SIG-M5 (cell line): ENCODE results near the gene PPP2R2C.

Experiments
- DNase-seq: peaks from one replicate; lab custom pipeline; 2025; lab: John Stamatoyannopoulos, UW

The PPP2R2C gene

DNA sequence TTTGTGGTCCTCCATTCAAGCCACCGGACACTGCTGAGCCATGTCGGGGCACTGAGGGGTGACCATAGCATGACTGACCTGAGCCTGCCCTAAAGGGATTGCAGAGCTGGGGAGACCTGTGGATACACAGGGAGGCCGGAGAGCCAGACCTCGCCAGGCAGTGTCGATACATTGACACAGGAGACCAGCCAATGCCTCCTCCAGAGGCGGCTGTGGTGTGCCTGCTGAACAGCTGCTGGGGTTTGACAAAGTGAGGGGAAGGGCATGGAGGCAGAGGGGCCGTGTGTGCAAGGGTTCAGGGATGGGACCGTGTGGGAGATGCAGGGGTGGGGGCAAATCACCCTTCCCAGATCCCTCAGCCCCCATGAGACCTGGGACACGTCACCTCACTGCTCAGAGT lies 48.0 kb downstream of the PPP2R2C start:
- no peak for DNase-seq

DNA sequence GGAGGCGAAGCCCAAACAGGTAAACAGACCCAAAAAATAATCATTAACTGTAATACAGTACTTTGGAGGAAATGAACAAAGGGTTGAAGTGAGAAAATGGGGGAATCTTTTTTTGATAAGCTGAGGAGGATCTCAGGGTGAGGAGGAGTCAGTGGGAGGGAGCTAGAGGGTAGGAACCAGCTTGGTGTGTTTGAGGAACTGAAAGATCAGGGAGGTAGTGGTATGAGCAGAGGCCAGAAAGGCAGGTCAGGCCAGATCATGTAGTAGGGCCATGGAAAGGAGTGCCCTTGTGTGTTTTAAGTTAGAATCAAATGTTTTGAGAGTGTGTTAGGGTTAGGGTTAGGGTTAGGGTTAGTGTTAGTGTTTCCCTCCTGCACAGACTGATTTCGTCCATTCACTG lies 48.8 kb downstream of the PPP2R2C start:
- no peak for DNase-seq

DNA sequence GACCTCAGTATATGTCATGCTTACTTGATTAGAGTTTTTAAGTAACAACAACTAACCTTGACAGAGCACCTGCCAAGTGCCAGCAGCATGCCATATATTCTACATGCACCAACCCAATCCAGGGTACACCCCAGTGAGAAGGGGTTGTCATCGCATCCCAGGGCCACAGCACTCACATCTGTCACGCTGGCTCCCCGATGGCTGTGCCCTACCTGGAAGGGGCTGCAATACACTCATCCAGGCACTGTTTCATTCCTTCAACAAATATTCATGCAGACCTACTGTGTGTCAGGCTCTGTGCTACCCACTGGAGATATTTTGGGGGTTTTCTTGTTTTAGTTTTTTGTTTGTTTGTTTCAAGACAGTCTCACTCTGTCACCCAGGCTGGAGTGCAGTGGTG lies 49.5 kb downstream of the PPP2R2C start:
- DNase-seq: no peak

DNA sequence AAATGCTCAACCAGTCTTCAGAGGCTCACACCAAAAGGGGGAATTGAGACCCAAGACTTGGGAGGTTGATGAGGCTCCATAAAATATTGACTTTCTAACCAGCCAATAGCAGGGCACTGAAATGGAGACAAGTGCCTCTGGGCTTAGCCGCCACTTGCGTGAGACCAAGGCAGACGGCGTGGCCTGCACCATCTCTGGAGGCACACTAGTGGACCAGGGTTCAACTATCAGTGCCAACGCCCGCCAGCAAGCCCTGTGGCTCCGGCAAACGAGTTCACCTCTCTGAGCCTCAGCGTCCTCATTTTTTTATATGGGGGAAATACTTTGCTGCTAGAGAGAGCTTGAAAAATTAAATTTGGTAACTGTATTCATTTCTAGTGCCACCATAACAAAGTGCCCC lies 50.3 kb downstream of the PPP2R2C start:
- no peak for DNase-seq

DNA sequence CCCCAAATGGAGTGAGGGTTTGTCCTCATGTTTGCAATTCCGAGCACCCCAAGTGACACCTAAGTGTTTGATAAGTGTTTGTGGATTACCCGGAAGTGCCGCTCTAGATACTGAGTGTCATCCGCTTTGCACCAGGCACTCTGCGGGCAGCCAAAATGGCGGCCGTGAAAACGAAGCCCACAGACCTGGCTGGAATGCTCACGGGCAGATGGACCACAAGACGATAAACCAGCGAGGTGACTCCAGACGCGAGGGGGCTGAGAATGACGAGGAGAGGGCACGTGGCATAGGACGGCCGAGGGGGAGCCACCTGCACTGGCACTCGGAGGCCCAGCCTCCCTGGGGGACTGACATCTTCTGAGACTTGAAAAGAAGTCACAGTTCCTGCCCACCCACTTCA lies 51.0 kb downstream of the PPP2R2C start:
- no peak for DNase-seq

DNA sequence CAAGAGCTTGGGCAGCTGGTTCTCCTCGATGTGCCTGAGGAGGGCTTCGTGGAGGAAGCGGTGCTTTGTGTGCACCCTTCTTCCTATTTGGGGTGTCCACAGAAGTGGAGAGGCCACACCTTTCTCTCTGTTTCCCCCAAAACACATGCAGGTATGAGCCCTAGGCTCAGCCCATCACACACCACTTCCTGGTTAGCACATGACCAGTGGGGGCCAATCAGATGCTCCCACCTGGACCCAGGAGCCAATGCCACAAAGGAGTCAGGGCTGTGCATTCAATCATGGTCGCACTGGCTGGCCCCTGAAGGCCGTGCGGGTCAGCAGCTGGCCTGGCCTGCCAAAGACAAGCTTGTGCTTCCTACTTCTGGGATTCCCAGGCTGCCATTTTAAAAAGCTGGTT lies 51.4 kb downstream of the PPP2R2C start:
- DNase-seq: no peak

DNA sequence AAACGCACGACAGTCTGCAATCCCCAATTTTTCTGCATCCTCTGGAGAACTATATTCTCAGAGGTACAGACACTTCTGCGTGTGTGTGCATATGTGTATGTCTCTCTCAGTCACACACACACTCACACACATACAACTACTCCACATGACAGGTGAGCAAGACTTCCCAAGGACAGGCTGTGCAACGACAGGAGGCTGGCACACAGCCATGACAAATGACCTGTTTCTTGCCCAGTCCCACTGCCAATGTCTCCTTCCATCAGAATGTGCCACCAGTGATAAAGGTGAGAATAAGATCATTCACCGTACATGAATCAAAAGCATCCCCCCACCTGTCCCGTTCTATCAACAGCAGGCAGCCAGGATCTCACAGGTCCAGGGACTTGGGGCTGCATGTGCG lies 52.4 kb downstream of the PPP2R2C start:
- no peak for DNase-seq

DNA sequence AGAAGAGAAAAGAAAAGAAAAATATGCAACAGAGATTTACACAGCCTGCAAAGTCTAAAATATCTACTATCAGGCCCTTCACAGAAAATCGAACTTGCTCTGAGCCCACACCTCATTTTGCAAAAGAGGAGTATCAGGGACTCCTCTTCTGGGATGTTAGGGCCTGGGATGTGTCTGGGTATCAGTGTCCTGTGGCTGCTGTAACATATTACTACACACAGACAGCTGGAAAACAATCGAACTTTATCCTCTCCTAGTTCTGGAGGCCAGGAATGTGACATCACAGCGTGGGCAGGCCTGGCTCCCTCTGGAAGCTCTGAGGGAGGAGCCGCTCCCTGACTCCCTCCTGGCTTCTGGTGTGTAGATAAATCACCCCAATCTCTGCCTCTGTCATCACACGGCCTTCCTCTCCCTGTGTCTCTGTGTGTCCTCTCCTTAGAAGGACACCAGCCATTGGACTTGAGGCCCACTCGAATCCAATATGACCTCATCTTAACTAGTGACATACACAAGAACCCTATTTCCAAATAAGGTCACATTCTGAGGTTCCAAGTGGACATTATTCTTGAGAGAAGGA lies 52.9 kb downstream of the PPP2R2C start:
- DNase-seq: no peak

DNA sequence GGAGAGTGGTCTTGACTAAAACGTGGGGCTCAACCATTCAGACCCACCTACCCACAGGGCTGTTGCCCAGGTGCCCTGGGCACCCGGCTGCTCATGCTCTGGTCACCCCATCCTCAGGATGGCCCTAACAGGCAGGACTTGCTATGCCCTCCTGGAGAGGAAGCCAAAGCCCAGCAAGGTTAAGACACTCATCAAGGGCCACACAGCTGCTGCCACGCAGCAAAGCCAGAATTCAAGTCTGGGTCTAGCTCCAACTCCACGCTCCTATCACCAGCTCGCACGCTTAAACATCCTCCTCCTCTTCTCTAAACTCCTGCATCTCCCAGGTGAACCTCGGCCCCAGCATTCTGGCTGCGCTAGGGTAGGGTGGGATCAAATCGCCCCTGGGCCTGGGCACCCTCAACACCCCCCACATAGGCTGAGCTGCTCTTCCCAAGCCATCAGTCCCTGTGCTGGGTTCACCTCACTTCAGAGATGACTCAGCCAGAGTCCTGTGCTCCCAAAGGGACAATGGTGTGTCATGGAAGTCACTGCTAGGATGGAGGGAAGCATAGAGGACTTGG lies 54.1 kb downstream of the PPP2R2C start:
- no peak for DNase-seq

DNA sequence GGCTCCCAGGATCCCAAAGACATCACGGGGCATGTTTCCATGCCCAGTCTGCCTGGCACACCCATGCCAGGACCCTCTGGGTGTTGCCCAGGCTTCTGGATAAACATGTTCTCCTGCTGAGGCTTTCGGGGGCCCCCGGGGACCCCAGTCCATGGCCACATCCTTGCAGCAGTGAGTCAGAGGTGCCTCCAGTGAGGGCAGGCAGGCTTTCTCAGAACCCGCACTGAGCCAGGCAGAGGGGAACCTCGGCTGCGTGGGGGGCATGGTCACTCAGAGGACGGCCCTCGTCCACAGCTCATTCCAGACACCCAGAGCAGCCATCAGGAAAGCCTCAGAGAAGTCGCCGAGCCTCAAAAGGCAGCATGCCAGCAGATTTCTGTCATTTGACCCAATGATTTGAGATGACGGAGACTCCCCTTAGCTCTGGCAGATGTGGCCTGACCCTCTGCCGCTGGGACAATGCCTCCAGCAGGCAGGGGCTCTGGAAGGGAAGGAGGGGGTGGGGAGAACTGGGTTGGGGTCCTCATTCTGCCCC lies 54.8 kb downstream of the PPP2R2C start:
- DNase-seq: no peak

DNA sequence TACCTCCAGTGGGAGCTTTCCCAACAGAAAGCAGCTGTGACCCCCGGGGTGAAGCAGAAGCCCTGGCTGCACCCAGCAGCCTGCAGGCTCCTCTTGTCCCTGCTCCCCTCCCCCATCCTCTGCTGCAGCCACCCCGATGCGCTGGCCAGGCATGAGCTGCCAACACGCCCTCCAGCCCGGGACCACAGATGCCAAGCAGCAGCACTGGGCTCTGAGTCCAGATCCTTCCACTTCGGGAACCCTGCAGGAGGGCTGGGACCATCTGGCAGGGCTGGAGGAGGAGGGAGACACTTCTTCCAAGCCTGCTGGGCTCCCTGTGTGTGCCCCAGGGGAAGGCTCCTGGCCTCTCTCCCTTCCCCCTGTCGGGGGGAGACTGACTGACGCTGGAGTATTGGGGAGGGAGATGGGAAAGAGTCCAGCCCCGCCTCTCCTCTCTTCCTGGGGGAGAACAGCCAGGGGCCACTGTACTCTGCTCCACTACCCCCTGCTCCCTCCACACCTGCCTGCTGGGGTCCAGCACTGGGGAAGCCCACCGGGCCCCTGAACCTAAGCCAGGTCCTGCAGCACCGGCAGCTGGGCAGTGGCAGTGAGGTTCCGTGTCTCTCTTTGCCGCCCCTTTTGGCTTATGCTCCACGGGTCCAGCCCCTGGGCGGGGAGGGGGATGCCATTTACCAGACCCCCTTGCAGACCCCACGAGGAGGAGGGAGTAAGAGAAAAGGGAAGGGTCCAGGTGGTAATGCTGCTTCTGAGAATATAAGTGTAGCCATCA lies 55.7 kb downstream of the PPP2R2C start:
- no peak for DNase-seq

DNA sequence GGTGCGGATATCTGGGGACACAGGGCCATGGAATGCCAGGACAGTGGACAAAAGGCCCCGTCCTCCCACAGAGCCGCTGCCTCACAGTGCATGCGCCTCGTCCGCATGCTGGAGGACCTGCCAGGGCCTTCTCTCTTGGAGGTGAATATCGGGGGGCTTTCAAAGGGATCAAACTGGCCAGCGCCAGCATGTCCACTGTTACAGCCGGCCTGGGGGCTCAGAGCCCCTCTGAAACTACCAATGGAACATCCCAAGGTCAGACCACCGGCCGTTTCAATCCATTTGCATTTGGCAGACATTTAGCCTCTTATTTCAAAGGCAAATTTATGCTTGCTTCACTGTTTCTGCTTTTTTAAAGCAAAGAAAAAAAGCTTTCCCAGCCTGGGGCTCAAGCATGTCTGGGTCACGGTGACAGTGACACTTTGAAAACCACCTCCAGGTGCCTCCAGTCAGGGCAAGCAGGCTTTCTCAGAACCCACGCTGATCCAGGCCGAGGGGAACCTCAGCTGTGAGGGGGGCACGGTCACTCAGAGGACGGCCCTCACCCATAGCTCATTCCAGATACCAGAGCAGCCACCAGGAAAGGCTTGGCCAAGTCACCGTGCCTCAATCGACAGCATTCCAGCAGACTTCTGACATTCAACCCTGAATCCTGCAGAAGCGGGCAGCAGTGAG lies 57.2 kb downstream of the PPP2R2C start:
- DNase-seq: no peak

DNA sequence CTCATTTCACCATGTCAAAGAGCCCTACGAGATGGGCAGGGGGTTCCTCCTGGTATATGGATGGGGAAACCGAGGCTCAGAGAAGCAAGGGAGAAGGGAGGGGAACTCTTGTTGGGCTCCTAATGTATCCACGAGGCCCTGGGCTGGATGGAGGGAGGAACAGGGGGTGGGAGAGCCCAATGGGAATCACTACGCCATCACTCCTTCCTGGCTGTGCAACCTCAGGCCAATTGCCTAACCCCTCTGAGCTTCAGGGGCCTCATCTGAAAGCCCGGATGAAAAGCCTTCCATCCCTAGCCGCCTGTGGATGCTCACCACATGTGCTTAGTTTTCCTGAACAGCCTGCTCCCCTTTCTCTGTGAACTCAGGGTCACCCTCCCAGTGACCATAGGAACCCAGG lies 57.8 kb downstream of the PPP2R2C start:
- DNase-seq: no peak

DNA sequence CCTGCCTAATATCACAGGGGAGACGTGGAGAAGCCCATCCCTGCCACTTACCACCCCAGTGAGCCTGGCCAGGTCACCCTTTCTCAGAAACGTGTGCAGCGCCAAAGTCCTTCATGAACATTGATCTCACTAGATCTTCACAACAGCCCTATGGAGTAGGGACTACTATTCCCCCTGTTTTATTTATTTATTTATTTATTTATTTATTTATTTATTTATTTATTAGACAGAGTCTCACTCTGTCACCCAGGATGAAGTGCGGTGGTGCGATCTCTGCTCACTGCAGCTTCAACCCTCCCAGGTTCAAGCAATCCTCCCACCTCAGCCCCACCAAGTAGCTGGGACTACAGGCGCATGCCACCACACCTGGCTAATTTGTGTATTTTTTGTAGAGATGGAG lies 61.8 kb downstream of the PPP2R2C start:
- no peak for DNase-seq

DNA sequence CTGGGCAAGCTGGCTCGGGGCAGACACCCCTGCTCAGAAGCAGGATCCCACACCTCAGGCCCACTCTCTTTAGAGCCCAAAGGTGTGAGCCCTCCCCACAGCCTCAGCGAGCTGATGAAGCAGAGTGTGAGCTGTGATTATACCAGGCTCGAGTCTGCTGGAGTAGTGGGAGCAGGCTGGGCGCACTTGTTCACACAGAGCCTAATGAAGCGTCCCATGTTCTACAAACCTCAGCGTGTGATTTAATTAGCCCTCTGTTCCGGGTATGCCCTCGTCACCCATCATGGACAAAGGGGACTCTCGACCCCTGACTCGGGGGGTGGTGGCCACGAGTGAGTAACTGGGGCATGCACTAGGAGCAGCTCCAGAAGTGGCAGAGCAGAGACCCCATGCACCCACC lies 62.3 kb downstream of the PPP2R2C start:
- DNase-seq: no peak

DNA sequence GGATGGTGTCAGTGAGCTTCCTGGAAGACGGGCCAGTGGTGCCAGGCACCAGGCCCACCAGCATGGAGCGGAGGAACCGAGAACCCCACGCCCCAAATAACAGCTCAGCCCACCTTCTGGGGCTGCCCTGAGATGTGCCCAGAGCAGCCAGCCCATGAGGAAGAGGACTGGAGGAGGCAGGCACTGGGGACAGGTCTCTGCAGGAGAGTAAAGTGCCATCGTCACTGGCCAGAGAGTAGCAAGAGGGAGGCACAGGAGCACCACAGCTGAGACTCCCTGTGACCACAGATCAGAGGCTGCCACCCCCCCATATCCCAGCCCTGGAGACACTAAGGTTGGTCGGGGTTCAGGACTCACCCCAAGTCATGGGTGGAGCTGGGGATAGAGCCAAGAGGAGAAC lies 63.0 kb downstream of the PPP2R2C start:
- DNase-seq: no peak

DNA sequence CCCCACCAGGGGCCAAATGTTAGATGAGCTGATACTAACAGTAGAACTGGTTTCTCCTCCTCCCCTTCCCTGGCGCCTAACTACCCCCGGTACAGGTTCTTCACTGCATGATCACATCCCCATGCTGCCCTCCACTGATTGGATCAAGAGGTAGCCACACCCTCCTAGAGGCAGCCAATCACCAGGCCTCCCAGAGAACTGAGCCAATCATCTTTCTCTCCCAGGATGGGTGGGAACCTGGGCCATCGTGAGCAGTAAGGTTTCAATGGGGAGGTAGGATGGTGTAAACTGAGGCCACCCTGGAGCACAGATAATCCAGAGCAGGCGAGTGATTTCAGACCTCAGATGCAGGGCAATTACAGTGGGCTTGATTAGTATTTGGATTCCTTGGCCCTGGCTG lies 64.2 kb downstream of the PPP2R2C start:
- DNase-seq: no peak

DNA sequence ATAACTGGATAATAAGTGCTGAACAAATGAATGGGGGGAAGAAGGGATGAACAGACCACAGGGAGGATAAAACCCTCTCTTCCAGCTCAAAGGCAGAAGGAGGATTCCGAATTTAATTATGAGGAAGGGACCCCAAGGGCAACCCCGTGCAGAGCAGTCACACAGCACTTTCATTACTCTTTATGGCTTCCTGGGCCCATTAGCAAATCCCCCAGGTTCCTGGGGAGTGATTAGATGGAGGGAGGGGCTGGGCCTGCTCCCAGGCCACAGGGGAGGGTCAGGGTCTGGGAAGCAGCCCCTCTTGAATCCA lies 67.1 kb downstream of the PPP2R2C start:
- no peak for DNase-seq

DNA sequence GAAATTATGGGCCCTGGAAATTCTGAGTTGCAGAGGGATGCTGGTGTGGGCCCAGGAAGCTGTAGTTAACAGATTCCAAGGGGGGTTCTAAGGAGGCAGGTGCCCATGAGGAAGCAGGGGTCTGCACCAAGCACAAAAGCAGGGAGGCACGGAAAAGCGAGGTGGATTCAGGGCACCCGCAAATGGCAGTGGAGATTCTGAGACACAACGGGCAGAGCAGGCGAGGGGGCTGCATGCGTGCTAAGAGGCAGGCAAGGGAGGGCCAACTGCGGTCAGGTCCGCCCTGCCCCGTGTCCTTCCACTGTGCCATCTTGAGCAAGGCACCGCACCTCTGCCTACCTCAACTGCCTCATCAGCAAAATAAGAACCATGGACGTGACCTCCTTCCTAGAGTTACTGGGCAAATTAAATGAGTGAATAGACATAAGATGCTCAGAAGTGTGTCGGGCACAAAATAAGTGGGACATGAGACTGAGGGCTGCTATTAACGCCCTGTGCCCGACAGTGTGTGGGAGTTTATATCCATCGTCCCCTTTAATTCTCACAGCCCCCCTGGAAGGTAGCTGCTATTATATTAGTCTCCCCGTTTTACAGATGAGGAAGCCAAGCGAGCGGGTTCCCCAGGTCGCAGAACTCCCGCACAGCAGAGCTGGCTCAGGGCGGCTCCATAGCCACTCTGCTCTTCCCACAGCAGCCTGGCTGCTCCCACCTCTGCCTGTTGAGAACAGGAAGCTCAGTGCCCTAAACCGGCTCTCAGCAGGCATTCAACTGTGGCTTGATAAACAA lies 67.6 kb downstream of the PPP2R2C start:
- DNase-seq: no peak

DNA sequence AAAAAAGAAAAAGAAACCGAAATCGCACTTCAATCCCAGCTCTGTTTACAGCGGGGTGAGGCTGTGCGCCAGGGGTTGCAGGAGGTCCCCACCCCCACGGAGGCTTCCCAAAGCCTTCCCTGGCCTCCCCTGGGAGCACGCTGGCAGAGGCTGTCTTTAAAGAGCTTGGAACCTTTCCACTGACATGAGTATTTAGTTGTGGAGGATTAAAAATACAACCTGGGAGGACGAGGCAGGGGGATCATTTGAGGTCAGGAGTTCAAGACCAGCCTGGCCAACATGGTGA lies 69.1 kb downstream of the PPP2R2C start:
- DNase-seq: no peak

DNA sequence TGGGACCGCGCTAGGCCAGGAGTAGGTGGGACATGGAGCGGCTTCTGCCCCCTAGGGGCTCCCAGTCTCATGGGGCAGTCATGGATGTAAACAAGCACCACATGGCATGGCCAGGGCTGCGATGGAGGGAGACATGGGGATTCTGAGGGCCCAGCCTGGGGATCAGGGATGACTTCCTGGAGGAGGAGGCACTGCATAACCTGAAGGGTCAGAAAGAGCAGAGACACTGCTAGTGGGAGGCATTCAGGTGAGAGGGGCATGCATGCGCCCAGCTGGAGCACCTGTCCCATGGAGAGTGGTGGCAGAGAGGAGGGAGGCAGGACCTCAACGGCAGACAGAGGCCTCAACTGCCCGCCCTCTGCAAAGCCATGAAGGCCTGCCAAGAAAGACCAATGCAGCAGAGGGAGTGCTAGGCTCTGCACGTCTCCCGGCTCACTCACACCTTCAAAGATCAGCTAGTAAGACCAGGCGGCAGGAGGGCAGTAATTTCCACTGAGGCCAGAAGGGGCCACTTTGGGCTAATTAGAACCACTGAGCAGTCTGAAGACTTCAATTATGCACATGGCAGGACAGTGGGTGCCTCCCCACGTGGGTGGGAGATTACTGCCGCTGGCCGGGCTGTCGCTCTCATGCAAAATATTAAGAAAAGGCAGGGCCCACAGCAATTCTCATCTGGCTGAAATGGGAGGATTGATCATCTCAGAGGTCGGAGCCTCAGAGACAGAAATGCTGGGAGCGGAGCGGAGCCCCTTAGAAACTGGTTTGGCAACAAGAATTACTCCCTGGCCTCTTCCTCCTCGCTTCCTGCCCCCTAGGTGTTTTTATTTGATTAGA lies 69.6 kb downstream of the PPP2R2C start:
- DNase-seq: no peak

DNA sequence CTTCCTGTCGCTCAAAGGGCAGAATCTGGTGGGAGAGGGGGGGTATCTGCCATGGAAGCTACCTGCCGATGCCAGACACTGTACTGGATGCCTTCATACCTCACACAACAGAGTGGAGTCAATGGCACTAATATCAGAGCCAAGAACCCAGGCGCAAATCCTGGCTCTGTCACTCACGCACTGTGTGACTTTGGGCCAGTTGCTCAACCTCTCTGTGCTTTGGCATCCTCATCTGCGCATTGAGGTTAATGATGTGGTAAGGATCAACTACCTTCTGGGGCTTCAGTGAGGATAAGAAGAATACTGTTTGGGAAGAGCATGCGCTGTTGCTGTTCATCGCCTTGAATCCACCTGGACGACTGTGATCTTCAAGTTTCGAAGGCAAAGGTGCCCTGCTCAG lies 70.6 kb downstream of the PPP2R2C start:
- no peak for DNase-seq
